HG03159 (cell line): ENCODE data around the gene GAP43.
A peak's percentile ranks its signal among the peaks of the same experiment; 100 is the strongest.
"Not testable (repeated sequence)": the region's sequence is repeated elsewhere in the genome, so short reads cannot be mapped to it uniquely, and the experiment has no call there.

Experiments
- ATAC-seq: cut with Tn5 transposase; IDR thresholded peaks from one replicate; pipeline ENCODE4 v1.9.1; 2021; ENCODE audit warnings: mild to moderate bottlenecking, moderate library complexity; ENCODE audit not compliant: unreplicated experiment

The GAP43 gene

DNA sequence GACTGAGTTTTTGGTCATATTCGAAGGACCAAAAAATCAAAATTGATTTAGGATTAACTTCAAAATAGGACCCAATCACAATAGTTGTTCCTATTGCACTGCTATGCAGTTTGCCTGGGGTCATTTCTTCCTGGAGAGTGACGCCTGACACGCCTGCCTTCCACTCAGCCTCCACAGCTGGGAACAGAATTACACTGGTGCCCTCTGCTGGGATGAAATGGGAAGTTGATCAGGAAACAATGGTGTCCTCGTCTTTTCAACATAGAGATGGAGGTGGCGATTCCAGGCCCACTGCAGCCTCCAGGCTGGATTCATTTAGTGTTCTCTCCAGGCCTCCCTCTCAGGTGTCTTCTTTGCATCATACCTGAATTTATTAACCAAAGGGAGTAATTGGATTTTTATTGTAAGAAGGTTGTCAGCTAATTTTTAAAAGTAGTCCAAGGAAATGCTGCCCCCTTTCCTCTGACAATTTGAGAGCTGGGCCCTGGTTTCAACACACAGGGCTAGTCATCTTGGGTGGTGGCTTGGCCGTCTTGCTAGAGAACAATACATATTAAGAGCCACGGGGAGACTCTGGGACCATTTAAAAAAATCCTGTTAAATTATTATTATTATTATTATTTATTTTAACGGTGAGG lies 69.7 kb downstream of the GAP43 start:
- peak; percentile 92 for ATAC-seq

GRCh38 chr3:115693868-115694267 lies 70.6 kb downstream of the GAP43 start:
- ATAC-seq = no peak

- ATAC-seq = no peak
Observed at GRCh38 chr3:115695090-115695489, 71.8 kb downstream of the GAP43 start.

GRCh38 chr3:115697263-115698053 lies 74.1 kb downstream of the GAP43 start:
- no peak for ATAC-seq

DNA sequence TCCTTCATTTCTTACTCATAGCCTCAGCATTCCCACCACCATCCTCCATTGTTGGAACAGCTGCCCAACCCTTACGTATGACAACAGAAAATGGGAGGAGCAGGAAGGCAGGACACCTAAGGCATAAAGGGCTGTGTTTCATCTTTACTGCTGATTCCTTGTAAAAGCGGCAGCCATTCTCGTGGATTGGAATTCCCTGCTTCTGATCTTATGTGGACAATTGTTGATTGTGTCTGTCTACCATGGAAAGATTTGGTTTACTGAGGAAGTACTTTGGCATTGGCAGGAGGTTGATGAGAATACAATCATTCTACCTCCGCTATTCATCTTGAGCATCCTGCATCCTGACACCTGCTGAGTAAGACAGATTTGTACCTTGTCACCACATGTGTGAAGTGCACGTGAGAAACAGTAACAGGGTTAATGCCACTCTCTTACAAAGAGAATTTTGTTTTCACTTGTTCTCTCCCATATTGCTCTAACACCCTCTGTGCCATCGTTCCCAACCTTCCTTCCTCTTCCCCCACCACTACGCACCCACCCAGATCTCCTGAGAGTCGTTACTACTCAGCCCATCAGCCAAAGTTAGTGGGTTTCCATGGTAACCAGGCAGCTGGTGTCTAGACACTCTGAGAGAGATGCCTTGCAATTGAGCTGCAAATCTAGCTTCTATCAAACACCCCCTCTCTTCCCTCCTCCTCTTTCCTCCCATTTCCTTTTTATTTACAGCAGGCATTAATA lies 75.7 kb downstream of the GAP43 start:
- ATAC-seq = no peak

DNA sequence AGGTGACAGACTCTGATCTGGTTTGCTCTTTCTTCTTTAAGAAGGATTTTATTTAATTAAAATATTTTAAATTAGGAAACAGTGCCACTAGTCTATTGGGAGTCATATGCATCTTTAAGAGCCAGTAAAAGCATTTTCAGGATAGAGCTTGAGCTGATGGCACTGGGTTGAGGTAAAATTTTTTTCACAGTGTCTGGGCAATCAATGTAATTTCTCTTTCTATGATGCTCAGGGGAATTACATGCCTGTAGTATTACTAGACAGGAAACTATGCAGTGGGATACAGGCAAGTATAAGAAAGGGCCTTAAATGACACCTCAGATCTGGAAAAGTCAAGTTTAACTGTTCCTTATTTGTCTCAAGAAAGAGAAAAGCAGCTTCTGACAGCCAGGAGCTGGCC lies 76.4 kb downstream of the GAP43 start:
- ATAC-seq = no peak

GRCh38 chr3:115702598-115702997 lies 79.3 kb downstream of the GAP43 start:
- ATAC-seq = no peak

- peak; percentile 53 for ATAC-seq
Observed at GRCh38 chr3:115704661-115705338, 81.5 kb downstream of the GAP43 start.

GRCh38 chr3:115706311-115706829 lies 83.1 kb downstream of the GAP43 start:
- no peak for ATAC-seq

DNA sequence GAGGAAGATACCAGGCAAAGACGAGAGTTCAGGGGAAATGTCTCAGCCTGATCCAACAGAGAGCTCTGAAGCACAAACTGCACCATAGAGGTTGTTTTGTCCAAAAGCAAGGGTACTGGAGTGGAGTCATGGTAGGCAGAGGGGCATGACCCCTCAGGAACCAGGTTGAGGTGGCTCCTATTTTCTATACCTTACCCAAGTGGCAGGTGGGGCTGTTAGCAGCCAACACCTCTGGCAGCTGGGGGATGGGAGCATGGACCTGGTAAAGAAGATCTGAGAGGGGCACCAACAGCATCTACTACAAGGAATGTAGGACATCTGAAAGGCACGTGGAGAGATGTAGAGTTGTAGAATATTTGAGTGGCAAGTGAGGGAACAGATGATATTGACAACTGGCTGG lies 85.2 kb downstream of the GAP43 start:
- no peak for ATAC-seq

DNA sequence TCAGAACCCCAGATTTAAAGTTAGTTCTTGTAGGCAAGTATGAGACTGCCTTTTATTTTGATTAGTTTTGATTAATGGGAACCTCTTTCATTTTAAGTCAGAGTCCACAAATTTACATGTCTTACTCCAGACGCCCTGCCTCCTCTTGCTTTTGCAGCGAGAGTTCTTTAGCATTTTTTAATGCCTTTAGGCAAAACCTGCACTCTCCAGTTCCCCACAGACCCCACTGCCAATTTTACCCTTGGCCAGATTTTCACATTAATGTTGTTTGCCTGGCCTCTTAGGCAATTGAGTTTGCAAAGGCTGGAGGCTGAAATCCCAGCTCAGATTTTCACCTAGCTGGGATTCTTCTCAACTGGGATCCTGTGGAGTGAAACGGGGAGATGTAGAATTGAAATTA lies 85.8 kb downstream of the GAP43 start:
- no peak for ATAC-seq

DNA sequence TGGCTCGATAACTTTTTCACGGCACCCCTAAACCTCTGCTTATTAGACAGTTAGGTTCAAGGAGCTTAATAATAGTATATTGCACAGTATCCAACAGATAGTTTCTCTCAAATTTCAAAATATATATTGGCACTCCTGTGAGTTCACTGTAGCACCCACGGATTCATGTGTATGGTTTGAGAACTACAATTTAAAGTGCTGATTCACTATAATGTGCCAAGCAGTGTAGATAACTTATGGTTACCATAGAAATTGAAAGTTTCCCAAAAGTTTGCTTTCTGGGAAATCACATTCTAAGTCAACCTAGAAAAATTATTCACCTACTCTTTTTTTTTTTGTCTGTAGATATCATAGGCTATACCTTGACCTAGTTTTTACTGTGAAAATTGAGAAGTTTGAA lies 86.6 kb downstream of the GAP43 start:
- ATAC-seq = no peak

- no peak for ATAC-seq
Observed at GRCh38 chr3:115710799-115711198, 87.5 kb downstream of the GAP43 start.

GRCh38 chr3:115712871-115713270 lies 89.6 kb downstream of the GAP43 start:
- no peak for ATAC-seq

- no peak for ATAC-seq
Observed at GRCh38 chr3:115713284-115713683, 90.0 kb downstream of the GAP43 start.

GRCh38 chr3:115715241-115715745 lies 92.0 kb downstream of the GAP43 start:
- no peak for ATAC-seq

- no peak for ATAC-seq
Observed at GRCh38 chr3:115720983-115721382, 97.7 kb downstream of the GAP43 start.

DNA sequence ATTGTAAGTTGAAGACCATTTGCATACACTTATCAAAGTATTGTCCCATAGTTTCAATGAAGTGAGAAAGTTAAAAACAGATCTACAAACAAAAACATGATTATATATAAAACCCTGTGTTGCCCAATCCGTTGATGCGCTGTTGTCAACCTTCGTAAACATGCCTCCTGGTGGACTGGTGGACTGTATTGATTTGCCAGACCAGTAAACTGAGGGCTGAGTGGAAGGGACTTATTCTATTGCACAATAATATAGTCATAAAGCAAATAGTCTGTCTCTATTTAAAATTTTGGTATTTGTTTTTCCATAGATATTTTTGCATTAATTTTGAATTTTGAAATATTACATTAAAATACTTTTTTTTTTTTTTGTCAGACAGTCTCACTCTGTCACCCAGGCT lies 102.5 kb downstream of the GAP43 start:
- no peak for ATAC-seq

DNA sequence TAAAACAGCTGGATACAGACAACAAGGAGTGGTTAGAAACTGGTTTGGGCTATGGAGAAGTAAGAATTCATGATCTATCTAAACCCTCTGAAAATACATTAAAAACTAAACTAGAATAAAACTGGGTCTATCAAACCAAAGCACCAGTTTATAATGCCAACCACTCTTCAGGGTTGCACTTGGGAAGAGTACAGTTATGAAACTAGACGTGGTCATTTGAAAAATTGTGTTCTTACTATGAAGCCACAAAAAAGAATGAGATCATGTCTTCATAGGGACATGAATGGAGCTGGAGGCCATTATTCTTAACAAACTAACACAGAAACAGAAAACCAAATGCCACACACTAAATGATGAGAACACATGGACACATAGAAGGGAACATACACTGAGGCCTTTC lies 103.8 kb downstream of the GAP43 start:
- no peak for ATAC-seq

DNA sequence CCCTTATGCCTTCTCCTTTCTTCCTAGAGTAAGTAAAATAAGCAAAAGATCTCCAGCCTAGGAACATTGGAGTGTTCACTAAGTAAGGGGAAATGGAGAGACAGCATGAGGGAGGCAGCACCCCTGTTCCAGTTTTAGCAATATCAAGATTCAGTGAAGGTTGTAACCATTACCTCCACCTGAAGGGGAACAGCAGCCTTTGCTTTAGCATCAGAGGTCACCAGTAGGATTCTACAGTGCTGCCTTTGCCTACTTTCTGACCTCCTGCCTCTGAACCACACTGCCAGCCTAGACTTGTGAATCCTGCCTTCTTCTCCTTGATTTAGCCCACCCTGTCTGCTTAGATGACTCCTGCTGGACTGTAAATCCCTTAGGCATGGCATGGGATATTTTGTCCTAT lies 104.7 kb downstream of the GAP43 start:
- no peak for ATAC-seq

DNA sequence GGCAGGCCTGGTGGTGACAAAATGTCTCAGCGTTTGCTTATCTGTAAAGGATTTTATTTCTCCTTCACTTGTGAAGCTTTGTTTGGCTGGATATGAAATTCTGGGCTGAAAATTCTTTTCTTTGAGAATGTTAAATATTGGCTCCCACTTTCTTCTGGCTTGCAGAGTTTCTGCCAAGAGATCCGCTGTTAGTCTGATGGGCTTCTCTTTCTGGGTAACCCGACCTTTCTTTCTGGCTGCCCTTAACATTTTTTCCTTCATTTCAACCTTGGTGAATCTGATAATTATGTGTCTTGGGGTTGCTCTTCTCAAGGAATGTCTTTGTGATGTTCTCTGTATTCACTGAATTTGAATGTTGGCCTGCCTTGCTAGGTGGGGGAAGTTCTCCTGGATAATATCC lies 113.0 kb downstream of the GAP43 start:
- not testable (repeated sequence) for ATAC-seq
